ENCODE measurements around the gene KCTD3.

Gene KCTD3

GRCh38 chr1:215569986-215570824, 3.1 kb downstream of the KCTD3 start:
- no peak for TF ChIP-seq CTCF (IDR thresholded peaks at IDR 0.05; ENCODE audit: low read depth, low read length)
- no peak for DNase-seq (ENCODE audit: extremely low read depth, low read depth)

DNA sequence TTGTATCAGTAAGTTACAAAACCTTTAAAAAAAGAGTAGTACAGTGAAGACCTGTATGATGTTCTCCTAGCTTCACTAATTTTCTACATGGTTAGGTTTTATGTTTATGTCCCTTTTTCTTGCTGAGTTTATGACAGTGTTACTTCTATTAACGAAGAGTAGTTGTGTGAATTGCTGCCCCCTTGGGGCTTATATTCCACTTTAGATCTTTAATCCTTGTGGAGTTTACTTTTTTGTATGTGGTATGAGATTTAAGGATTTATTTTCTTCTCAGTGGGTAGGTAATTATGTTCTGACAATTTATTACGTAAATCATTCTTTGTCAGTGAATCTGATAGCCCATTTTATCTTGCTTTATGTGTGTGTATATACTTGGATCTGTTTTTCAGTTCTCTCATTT, 14.8 kb downstream of the KCTD3 start:
- no peak for TF ChIP-seq CTCF (IDR thresholded peaks at IDR 0.05; ENCODE audit: low read depth, low read length)
- no peak for DNase-seq (ENCODE audit: extremely low read depth, low read depth)

DNA sequence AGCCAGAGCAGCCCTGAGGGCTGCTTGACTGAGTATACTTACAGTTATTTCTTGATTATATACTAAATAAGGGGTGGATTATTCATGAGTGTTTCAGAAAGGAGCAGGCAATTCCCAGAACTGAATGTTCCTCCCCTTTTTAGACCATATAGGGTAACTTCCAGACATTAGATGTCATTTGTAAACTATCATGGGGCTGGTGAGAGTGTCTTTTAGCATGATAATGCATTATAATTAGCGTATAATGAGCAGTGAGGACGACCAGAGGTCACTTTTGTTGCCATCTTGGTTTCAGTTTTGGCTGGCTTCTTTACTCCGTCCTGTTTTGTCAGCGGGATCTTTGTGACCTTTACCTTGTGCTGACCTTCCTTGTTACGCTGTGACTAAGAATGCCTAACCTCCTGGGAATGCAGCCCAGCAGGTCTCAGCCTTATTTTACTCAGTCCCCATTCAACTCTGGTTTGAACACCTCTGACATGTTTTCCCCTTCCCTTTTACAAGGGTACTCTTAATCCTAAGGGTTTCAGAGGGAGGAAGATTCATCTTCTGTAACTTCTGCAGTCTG, 16.2 kb downstream of the KCTD3 start:
- DNase-seq (ENCODE audit: extremely low read depth, low read depth) = no peak

DNA sequence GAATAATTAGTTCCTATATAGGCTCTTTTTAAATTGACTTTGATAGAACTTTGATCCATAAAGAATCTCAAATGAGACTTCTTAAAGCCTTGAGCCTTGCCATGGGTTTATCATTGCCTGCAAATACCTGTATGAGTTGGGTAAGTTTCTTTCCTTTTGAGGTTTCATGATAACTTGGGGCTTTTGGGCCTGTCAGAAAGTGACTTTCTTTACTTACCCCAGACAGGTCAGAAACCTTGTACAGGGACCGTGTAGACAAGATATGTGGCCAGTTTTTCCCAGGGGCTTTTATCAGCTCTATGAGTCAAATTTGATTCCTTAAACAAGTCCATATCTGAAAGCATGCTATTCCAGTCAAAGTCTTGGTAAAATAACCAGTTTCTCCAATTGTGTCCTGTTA, 17.3 kb downstream of the KCTD3 start:
- no peak for TF ChIP-seq CTCF (IDR thresholded peaks at IDR 0.05; ENCODE audit: low read depth, low read length)
- DNase-seq (ENCODE audit: extremely low read depth, low read depth) = no peak

More for the DNA sequence above, 16.2 kb downstream of the KCTD3 start:
- TF ChIP-seq CTCF (IDR thresholded peaks at IDR 0.05; ENCODE audit: low read depth, low read length) = no peak

- no peak for DNase-seq (ENCODE audit: extremely low read depth, low read depth)
- no peak for TF ChIP-seq CTCF (IDR thresholded peaks at IDR 0.05; ENCODE audit: low read depth, low read length)
Measured at GRCh38 chr1:215589650-215590435, 22.7 kb downstream of the KCTD3 start.

DNA sequence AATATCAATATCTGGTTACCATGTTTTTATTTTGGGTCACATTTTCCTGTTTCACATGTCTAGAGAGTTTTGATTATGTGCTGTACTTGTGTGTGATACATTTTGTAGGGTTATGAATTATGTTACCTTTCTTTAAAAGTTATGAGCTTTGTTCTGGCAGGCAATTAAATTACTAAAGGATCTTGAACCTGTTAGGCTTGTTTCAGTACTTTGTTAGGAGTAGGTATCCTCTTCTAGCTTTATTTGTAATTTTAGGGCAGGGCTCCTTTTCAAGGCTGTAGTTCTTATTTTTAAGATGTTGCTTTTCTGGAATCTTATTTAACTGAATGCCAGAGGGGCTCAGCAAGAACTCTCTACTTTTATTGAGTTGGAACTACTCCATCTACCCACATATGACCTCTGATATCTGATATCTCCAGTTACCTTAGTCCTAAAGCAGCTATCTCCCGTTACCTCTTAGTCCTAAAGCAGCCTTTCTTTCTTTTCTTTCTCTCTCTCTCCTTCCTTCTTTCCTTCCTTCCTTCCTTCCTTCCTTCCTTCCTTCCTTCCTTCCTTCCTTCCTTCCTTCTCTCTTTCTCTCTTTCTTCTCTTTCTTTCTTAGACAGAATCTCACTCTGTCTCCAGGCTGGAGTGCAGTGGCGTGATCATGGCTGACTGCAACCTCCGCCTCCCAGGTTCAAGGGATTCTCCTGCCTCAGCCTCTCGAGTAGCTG, 23.8 kb downstream of the KCTD3 start:
- no peak for DNase-seq (ENCODE audit: extremely low read depth, low read depth)
- TF ChIP-seq CTCF (IDR thresholded peaks at IDR 0.05; ENCODE audit: low read depth, low read length) = no peak

Data from AG09319 (cell line).